GM12878 (cell line): ENCODE measurements around the gene CENPX. TPM values are rescaled to one million over a fixed set of nuclear protein-coding genes. Genes with fewer than 3 reads are reported as not detected.

Experiments
- ATAC-seq: fragments of 200-7000 bp; cut with Tn5 transposase; 3 replicates; pipeline ENCODE4 v1.9.1; 2020; ENCODE audit warnings: mild to moderate bottlenecking, moderate library complexity
- BruUV-seq: library from RNA; stranded (reverse); fragments of 400-500 nt; replicated peaks from 2 replicates; lab custom pipeline; 2021; lab: Mats Ljungman, UMichigan
- CTCF ChIA-PET: fragments of 300-600 bp; sonication (Branson Sonifier 250); formaldehyde crosslinking; extraction: SDS; loops from one replicate; lab custom pipeline; 2021; ENCODE audit warnings: inconsistent platforms; lab: Yijun Ruan, JAX
- POLR2A ChIA-PET: fragments of 350-600 bp; formaldehyde crosslinking; extraction: SDS; loops from one replicate; lab custom pipeline; 2021; ENCODE audit warnings: inconsistent platforms; lab: Charles Lee
- RAD21 ChIA-PET: fragments of 300-600 bp; sonication (Branson Sonifier 250); formaldehyde crosslinking; loops from one replicate; lab custom pipeline; 2023; ENCODE audit warnings: antibody characterized with exemption; ENCODE audit not compliant: unreplicated experiment; lab: Charles Lee
- SMC1A ChIA-PET: fragments of 300-600 bp; sonication (Branson Sonifier 250); formaldehyde crosslinking; loops from one replicate; lab custom pipeline; 2023; ENCODE audit not compliant: unreplicated experiment, uncharacterized antibody; lab: Charles Lee
- DNase-seq: peaks from one replicate; pipeline ENCODE4 v3.0.0-alpha.2; 2011; ENCODE audit warnings: low read depth, low spot score
- FAIRE-seq: peaks from 3 replicates; lab custom pipeline; 2011; peaks lifted over from hg19 to GRCh38; lab: Jason Lieb, UNC
- H2AFZ ChIP-seq: 2 replicates; pipeline ENCODE4 v1.6.0; 2011; ENCODE audit warnings: low read depth, low read length, control low read depth; ENCODE audit not compliant: control insufficient read depth
- H3K27ac ChIP-seq: 2 replicates; pipeline ENCODE4 v1.5.1; 2011; ENCODE audit warnings: control low read depth; ENCODE audit not compliant: control insufficient read depth, insufficient read depth
- H3K27me3 ChIP-seq, 2 experiments: replicated peaks in 1 of 2; 2 replicates each; pipeline versions ENCODE4 v1.6.0 to v1.6.1; 2011; ENCODE audit warnings: low read length in 1 of 2; ENCODE audit not compliant: control insufficient read depth in 2 of 2, insufficient read depth in 2 of 2
- H3K36me3 ChIP-seq, 2 experiments: 2 replicates each; pipeline ENCODE4 v1.5.1; 2011; ENCODE audit warnings: low read length in 1 of 2; ENCODE audit not compliant: control insufficient read depth in 2 of 2, insufficient read depth in 2 of 2
- H3K4me1 ChIP-seq: 2 replicates; pipeline ENCODE4 v1.6.1; 2011; ENCODE audit warnings: mild to moderate bottlenecking, low read length, moderate library complexity, mixed read lengths; ENCODE audit not compliant: control insufficient read depth, insufficient read depth
- H3K4me2 ChIP-seq: 2 replicates; pipeline ENCODE4 v1.6.0; 2011; ENCODE audit warnings: control low read depth; ENCODE audit not compliant: control insufficient read depth, insufficient read depth
- H3K4me3 ChIP-seq: fragments of 200-600 bp; sonication (generic); 2 replicates; pipeline ENCODE4 v1.5.1; 2016
- H3K79me2 ChIP-seq: 2 replicates; pipeline ENCODE4 v1.6.0; 2011; ENCODE audit warnings: low read length; ENCODE audit not compliant: control insufficient read depth, insufficient read depth
- H3K9ac ChIP-seq: 2 replicates; pipeline ENCODE4 v1.8.0; 2011; ENCODE audit warnings: low read length, control low read depth, mixed read lengths; ENCODE audit not compliant: control insufficient read depth, insufficient read depth
- H3K9me3 ChIP-seq: replicated peaks from 3 replicates; pipeline ENCODE4 v1.5.1; 2011; ENCODE audit warnings: mild to moderate bottlenecking, low read length; ENCODE audit not compliant: control insufficient read depth, insufficient read depth
- H4K20me1 ChIP-seq: 2 replicates; pipeline ENCODE4 v1.6.0; 2011; ENCODE audit not compliant: control insufficient read depth, insufficient read depth
- BRCA1 ChIP-seq: IDR thresholded peaks from 2 replicates; pipeline ENCODE4 v1.6.1; 2011; ENCODE audit warnings: low read depth, low read length, improper control_type of control experiment
- HDGF ChIP-seq: fragments of 450-650 bp; IDR thresholded peaks from 2 replicates; pipeline ENCODE4 v1.6.1; 2016; ENCODE audit warnings: antibody characterized with exemption
- IKZF2 ChIP-seq, 2 experiments: fragments of 450-650 bp; IDR thresholded peaks; 2 replicates each; pipeline ENCODE4 v1.6.1; 2017; ENCODE audit warnings: mild to moderate bottlenecking in 2 of 2, moderate library complexity in 2 of 2
- NR2C2 ChIP-seq: IDR thresholded peaks from 2 replicates; pipeline ENCODE4 v1.6.1; 2011; ENCODE audit warnings: borderline replicate concordance, low read depth; ENCODE audit not compliant: control insufficient read depth, insufficient read length
- NRF1 ChIP-seq: conservative IDR thresholded peaks from 2 replicates; pipeline ENCODE4 v1.6.1; 2011; ENCODE audit warnings: mild to moderate bottlenecking, low read depth, low read length, improper control_type of control experiment
- RFX5 ChIP-seq: IDR thresholded peaks from 2 replicates; pipeline ENCODE4 v1.6.1; 2011; ENCODE audit warnings: low read depth, low read length, improper control_type of control experiment
- SMAD5 ChIP-seq: IDR thresholded peaks from 2 replicates; pipeline ENCODE4 v1.6.1; 2016; ENCODE audit warnings: antibody characterized with exemption, low read depth
- SMARCA5 ChIP-seq: fragments of 450-650 bp; IDR thresholded peaks from 2 replicates; pipeline ENCODE4 v1.6.1; 2017; ENCODE audit warnings: mild to moderate bottlenecking
- WGBS: methylation state at CpG from one replicate; pipeline ENCODE4 v1.1.6; 2016; ENCODE audit warnings: low lambda C conversion rate; ENCODE audit not compliant: insufficient replicate concordance, insufficient coverage; ENCODE audit errors: missing lambda C conversion rate; 5-methylcytosine and 5-hydroxymethylcytosine counted together
- in situ Hi-C: fragments of 300-500 bp; cut with MboI; formaldehyde crosslinking; loops from 9 replicates; pipeline ENCODE4 v1.14.3; 2018; ENCODE audit warnings: mixed read lengths
- intact Hi-C: fragments of 100-400 bp; cut with micrococcal nuclease; formaldehyde crosslinking; loops from one replicate; pipeline ENCODE4 v1.14.2; 2022; ENCODE audit not compliant: unreplicated experiment
- polyA plus RNA-seq, 11 experiments: library from polyadenylated mRNA; depleted of rRNA in 4 of 11; unstranded in 6 of 11; stranded (reverse) in 5 of 11; fragments of >200 nt; fragmentation: Nextera tagmentation in 4 of 11; fragmentation: Illumina TruSeq in 1 of 11; extraction: Ambion mirVana in 4 of 11; extraction: Trizol in 1 of 11; gene quantifications; 1 replicate in 1 of 11; 2 replicates in 10 of 11; pipeline versions ENCODE4 v1.2.1 to v1.2.3, GENCODE V29; 2011 to 2016; ENCODE audit warnings: inconsistent platforms in 2 of 11, missing spikeins in 2 of 11, low read depth in 1 of 11
- total RNA-seq, 4 experiments: library from RNA; depleted of rRNA in 3 of 4; stranded (reverse); fragments of >200 nt in 3 of 4; fragmentation: Illumina TruSeq in 1 of 4; extraction: Trizol in 1 of 4; gene quantifications; 2 replicates each; pipeline versions ENCODE4 v1.2.1 to v1.2.3, GENCODE V29; 2013 to 2021
- TF ChIP-seq, protein P1 (sequence below): IDR thresholded peaks from 2 replicates; pipeline ENCODE4 v1.6.1; 2012; ENCODE audit warnings: low read depth, low read length, improper control_type of control experiment

Gene CENPX
- total and polyA plus RNA-seq, 10 of the 15 experiments (the other 5 are each of a cell fraction or from before 2014, with no cell fraction given), result 11.7 to 182 (median 71.9) TPM

- H3K27ac ChIP-seq, result no peak overlapping the region
- H3K36me3 ChIP-seq, result no peaks in the 10 kb centered on the region; a peak in 1 of 4 replicates
- ChIA-PET POLR2A (no interaction called here), RAD21 (interaction anchor here (0.8 to 1.2 kb wide), 2 partner anchors 69 to 126 kb away, joined by 3 to 4 read pairs; no protein-coding TSS in a partner anchor), CTCF (interaction anchor here (0.8 to 1.8 kb wide), 3 partner anchors 8 to 69 kb away, joined by 3 to 7 read pairs (median 4); partner anchors contain the start of gene DCXR), SMC1A (no interaction called here)
- in situ Hi-C loops, result no loop called here
- TF ChIP-seq HDGF (no peak), BRCA1 (no peak), SMAD5 (no peak), NR2C2 (no peak), SMARCA5 (no peak), NRF1 (no peak), IKZF2 (IDR thresholded peaks at IDR 0.05) (no peak), RFX5 (no peak)
- TF ChIP-seq, protein P1, sequence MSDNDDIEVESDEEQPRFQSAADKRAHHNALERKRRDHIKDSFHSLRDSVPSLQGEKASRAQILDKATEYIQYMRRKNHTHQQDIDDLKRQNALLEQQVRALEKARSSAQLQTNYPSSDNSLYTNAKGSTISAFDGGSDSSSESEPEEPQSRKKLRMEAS, result no peak
- intact Hi-C loops, result no loop called here
- H4K20me1 ChIP-seq, result no peaks in the 10 kb centered on the region
- no peak overlapping the region for H3K9ac ChIP-seq
- DNase-seq (no peak), ATAC-seq (no peak), FAIRE-seq (no peak)
- H3K4me2 ChIP-seq, result no peak overlapping the region
- no peaks in the 10 kb centered on the region for H3K27me3 ChIP-seq
- H3K79me2 ChIP-seq, result peaks cover 5% of the 10 kb centered on the region
- no TSS peak for BruUV-seq
- H3K4me1 ChIP-seq, result peaks cover 8% of the 10 kb centered on the region
- no peak overlapping the region for H3K4me3 ChIP-seq
- H3K9me3 ChIP-seq, result no peaks in the 10 kb centered on the region
- no peak overlapping the region for H2AFZ ChIP-seq
- 98% methylated on average over 10 of the region's 13 CpGs for WGBS
Observed at GRCh38 chr17:82028246-82028645, 5.6 kb upstream of the CENPX start.
